ENCODE results near the gene PPP1R10. TPM values are rescaled to one million over a fixed set of nuclear protein-coding genes. Genes with fewer than 3 reads are reported as not detected.

Gene PPP1R10
- total RNA-seq, 2 experiments from 2014 or later: 92.9 to 98.7 TPM

- CTCF ChIA-PET: interaction anchor here (0.8 to 1.4 kb wide), 3 partner anchors 12 to 127 kb away, joined by 3 to 5 read pairs (median 3); partner anchors contain the start of gene ABCF1
- POLR2A ChIA-PET: interaction anchor here (0.6 to 1.4 kb wide), 4 partner anchors 11 to 45 kb away, joined by 3 to 7 read pairs (median 4); no protein-coding TSS in a partner anchor
Observed at GRCh38 chr6:30611150-30611855, 5.7 kb downstream of the PPP1R10 start.

- CTCF ChIA-PET: interaction anchor here (0.8 to 1.4 kb wide), 3 partner anchors 11 to 126 kb away, joined by 3 to 5 read pairs (median 3); partner anchors contain the start of gene ABCF1
- POLR2A ChIA-PET: interaction anchor here (0.9 to 1.4 kb wide), 3 partner anchors 10 to 115 kb away, joined by 3 to 6 read pairs (median 3); no protein-coding TSS in a partner anchor
Observed at GRCh38 chr6:30610065-30610464, 7.0 kb downstream of the PPP1R10 start.

GRCh38 chr6:30603961-30604360, 13.1 kb downstream of the PPP1R10 start:
- ChIA-PET POLR2A (interaction anchor here (1.0 kb wide), 1 partner anchor 17 kb away, joined by 5 read pairs; no protein-coding TSS in a partner anchor), CTCF (interaction anchor here (2.2 kb wide), 1 partner anchor 151 kb away, joined by 5 read pairs; no protein-coding TSS in a partner anchor)

GRCh38 chr6:30601815-30602641, 15.0 kb downstream of the PPP1R10 start:
- ChIA-PET POLR2A (no interaction called here), CTCF (interaction anchor here (1.5 kb wide), 1 partner anchor 148 kb away, joined by 3 read pairs; no protein-coding TSS in a partner anchor)

GRCh38 chr6:30601436-30601814, 15.6 kb downstream of the PPP1R10 start:
- POLR2A ChIA-PET: interaction anchor here (1.0 kb wide), 1 partner anchor 111 kb away, joined by 3 read pairs; no protein-coding TSS in a partner anchor
- CTCF ChIA-PET: interaction anchor here (1.5 kb wide), 1 partner anchor 148 kb away, joined by 3 read pairs; no protein-coding TSS in a partner anchor

- POLR2A ChIA-PET: interaction anchor here (0.7 to 1.8 kb wide), 4 partner anchors 10 to 110 kb away, joined by 3 to 4 read pairs (median 3); no protein-coding TSS in a partner anchor
Observed at GRCh38 chr6:30600451-30600961, 16.5 kb downstream of the PPP1R10 start.

GRCh38 chr6:30599625-30600324, 17.3 kb downstream of the PPP1R10 start:
- CTCF ChIA-PET: interaction anchor here (1.1 to 4.5 kb wide), 4 partner anchors 11 to 132 kb away, joined by 3 to 23 read pairs (median 4); no protein-coding TSS in a partner anchor

More at GRCh38 chr6:30600451-30600961, 16.5 kb downstream of the PPP1R10 start:
- CTCF ChIA-PET: interaction anchor here (1.1 to 1.5 kb wide), 2 partner anchors 133 to 147 kb away, joined by 3 read pairs; no protein-coding TSS in a partner anchor

GRCh38 chr6:30598912-30599624, 18.0 kb downstream of the PPP1R10 start:
- ChIA-PET CTCF (interaction anchor here (0.9 to 4.5 kb wide), 11 partner anchors 8 to 144 kb away, joined by 3 to 23 read pairs (median 6); partner anchors contain the start of genes ABCF1 and DHX16), POLR2A (interaction anchor here (0.8 to 1.8 kb wide), 3 partner anchors 9 to 258 kb away, joined by 4 to 9 read pairs (median 6); no protein-coding TSS in a partner anchor)

More at GRCh38 chr6:30599625-30600324, 17.3 kb downstream of the PPP1R10 start:
- POLR2A ChIA-PET: interaction anchor here (0.7 to 1.8 kb wide), 4 partner anchors 8 to 14 kb away, joined by 3 to 9 read pairs (median 4); no protein-coding TSS in a partner anchor

- ChIA-PET CTCF (interaction anchor here (0.7 to 4.5 kb wide), 21 partner anchors 10 to 382 kb away, joined by 3 to 23 read pairs (median 6); partner anchors contain the start of genes ABCF1, DHX16 and FLOT1), POLR2A (interaction anchor here (0.7 to 1.8 kb wide), 4 partner anchors 14 to 1588 kb away, joined by 4 to 23 read pairs (median 7); no protein-coding TSS in a partner anchor)
Observed at GRCh38 chr6:30597315-30598144, 19.5 kb downstream of the PPP1R10 start.

- POLR2A ChIA-PET: no interaction called here
- CTCF ChIA-PET: interaction anchor here (1.0 kb wide), 1 partner anchor 51 kb away, joined by 3 read pairs; no protein-coding TSS in a partner anchor
Observed at GRCh38 chr6:30592287-30592686, 24.8 kb downstream of the PPP1R10 start.

GRCh38 chr6:30591008-30591407, 26.0 kb downstream of the PPP1R10 start:
- CTCF ChIA-PET: interaction anchor here (0.7 to 1.2 kb wide), 3 partner anchors 23 to 109 kb away, joined by 3 to 4 read pairs (median 3); no protein-coding TSS in a partner anchor

GRCh38 chr6:30590509-30590908, 26.5 kb downstream of the PPP1R10 start:
- ChIA-PET CTCF (interaction anchor here (0.7 to 1.2 kb wide), 3 partner anchors 23 to 109 kb away, joined by 3 to 4 read pairs (median 3); no protein-coding TSS in a partner anchor), POLR2A (interaction anchor here (1.2 kb wide), 1 partner anchor 20 kb away, joined by 6 read pairs; no protein-coding TSS in a partner anchor)

More at GRCh38 chr6:30591008-30591407, 26.0 kb downstream of the PPP1R10 start:
- POLR2A ChIA-PET: no interaction called here

- ChIA-PET POLR2A (interaction anchor here (1.2 kb wide), 1 partner anchor 21 kb away, joined by 6 read pairs; no protein-coding TSS in a partner anchor), CTCF (interaction anchor here (1.2 kb wide), 1 partner anchor 108 kb away, joined by 3 read pairs; no protein-coding TSS in a partner anchor)
Observed at GRCh38 chr6:30589754-30590358, 27.2 kb downstream of the PPP1R10 start.

GRCh38 chr6:30583921-30584320, 33.1 kb downstream of the PPP1R10 start:
- POLR2A ChIA-PET: interaction anchor here (2.3 kb wide), 1 partner anchor 14 kb away, joined by 23 read pairs; no protein-coding TSS in a partner anchor

GRCh38 chr6:30578051-30578450, 39.0 kb downstream of the PPP1R10 start:
- CTCF ChIA-PET: interaction anchor here (1.9 kb wide), 1 partner anchor 33 kb away, joined by 5 read pairs; no protein-coding TSS in a partner anchor

More at GRCh38 chr6:30583921-30584320, 33.1 kb downstream of the PPP1R10 start:
- CTCF ChIA-PET: interaction anchor here (0.6 to 1.6 kb wide), 2 partner anchors 13 to 51 kb away, joined by 3 to 6 read pairs; no protein-coding TSS in a partner anchor

More at GRCh38 chr6:30578051-30578450, 39.0 kb downstream of the PPP1R10 start:
- POLR2A ChIA-PET: interaction anchor here (0.6 kb wide), 1 partner anchor 37 kb away, joined by 9 read pairs; no protein-coding TSS in a partner anchor

Measured in activated CD8-positive, alpha-beta memory T cell treated with anti-CD3 and anti-CD28 coated beads for 36 hours (primary cell).